HG03039 (cell line): ENCODE data around the gene HSP90AB1.
"Not testable (repeated sequence)": the region's sequence is repeated elsewhere in the genome, so short reads cannot be mapped to it uniquely, and the experiment has no call there.

ENCODE experiments used
- ATAC-seq: cut with Tn5 transposase; IDR thresholded peaks from one replicate; pipeline ENCODE4 v1.9.1; 2021; ENCODE audit warnings: mild to moderate bottlenecking, moderate library complexity; ENCODE audit not compliant: unreplicated experiment

The HSP90AB1 gene

DNA sequence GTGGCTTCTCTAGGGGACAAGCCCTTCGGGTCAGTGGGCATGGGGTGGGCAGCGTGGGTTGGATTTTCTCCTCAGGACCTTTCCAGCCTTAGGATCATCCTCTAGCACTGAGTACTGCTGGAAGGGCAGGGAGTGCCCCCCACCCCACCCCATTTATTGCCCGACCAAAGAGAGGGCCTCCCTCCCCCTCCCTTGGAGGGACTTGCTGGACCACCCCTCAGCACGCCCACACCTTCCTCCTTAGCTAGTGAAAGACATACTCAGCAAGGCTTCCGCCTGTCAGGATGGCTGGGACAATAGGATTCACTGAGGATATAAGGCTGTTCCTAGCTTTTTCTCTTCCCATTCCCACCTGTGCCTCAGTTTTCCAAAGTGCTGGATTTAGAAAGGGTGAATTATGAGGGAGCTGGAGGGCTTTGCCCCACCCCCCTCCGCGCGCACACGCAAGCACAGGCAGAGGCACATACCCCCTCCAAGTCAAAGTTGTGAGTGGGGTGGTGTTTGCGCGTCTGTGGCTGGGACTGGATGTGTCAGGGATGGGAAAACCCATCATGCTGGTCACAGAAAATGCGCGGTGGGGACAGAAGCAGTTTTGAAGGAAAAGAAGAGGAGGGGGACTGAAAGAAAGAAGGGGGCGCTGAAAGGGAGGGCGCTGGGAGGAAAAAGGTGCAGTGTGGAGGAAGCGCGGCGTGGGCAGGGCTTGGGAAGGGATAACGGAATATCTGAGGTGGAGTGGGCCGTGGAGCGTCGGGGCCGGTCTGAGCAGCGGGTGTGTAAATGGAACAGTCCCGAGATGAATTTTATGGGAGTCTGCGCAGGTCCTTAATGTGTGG is 24.2 kb upstream of the HSP90AB1 start:
- ATAC-seq = no peak

DNA sequence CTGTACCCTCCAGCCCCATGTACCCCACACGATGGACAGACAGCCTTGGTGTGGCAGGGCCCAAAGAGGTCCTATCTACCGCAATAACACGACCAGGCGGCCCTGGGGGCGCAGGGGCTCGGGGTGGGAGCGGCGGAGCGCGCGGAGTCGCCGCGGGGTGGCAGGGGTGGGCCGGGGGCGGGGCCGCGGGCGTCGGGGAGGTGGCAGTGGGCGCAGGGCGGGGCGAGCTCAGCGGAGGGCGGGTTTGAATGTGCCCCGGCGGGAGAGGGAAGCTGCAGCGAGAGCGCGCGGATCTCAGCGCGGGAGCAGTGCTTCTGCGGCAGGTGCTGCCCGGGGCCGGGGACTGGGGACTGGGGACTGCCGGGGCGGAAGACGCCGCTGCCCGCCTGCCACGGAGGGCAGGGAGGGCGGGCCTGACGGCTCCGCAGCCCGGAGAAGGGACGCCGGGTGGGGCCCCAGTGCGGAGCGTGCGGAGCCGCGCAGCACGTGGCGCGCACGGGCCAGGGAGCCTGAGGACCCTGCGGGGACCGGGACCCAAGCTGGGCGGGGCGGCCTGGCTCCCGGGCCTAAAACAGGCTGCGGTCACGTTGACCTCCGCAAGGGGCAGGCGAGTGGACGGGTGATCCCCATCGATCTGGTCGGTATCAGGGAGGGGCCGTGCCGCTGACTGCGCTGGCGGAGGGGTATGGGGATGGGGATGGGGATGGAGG is 23.4 kb upstream of the HSP90AB1 start, which contains the start of gene SLC29A1:
Gene SLC29A1 (plus strand): TSS at position 277 of the 710 bp plus-strand sequence. CDS start 3,719 bp downstream, outside the sequence.
- ATAC-seq = no peak

DNA sequence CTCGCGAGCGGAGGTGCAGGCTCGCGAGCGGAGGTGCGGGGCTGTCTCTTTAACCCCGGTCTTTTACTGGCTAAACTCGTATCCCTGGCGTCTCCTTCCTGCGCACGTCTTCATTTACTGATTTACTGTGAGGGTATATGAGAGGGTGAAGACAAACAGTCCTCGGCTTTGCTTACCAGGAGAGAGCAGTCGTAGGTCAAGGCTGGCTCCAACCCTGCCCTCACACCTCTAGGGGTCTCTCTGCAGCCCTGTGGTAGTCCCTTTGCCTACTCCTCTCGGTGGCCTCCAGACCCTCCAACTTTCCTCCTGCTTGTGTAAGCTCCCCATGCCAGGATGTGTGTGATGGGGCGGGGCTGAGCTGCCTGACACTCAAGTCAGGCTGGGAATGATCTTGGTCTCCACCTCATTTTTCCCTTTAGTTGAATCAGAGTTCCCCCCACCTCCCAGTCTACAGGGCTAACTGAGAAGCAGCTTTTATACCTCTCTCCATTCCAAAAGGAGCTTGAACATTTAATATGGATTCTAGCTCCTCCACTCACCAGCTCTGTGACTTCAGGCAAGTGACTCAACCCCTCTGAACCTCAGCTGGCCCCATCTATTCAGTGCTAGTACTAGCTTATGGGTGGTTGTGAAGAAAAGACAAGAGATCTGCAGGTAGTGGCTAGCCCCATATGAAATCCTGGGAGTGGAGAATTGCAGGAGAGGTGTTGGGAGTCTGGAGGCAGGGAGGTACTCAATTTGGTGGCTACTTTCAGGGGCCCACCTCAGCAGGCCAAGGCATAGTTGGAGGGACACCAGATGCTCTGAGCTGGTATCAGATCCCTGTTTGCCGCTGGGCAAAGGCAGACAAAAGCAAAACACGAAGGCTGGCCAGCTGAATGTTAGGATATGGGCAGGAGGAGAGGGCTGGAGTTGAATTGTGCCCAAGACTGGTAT is 22.6 kb upstream of the HSP90AB1 start:
- no peak for ATAC-seq

DNA sequence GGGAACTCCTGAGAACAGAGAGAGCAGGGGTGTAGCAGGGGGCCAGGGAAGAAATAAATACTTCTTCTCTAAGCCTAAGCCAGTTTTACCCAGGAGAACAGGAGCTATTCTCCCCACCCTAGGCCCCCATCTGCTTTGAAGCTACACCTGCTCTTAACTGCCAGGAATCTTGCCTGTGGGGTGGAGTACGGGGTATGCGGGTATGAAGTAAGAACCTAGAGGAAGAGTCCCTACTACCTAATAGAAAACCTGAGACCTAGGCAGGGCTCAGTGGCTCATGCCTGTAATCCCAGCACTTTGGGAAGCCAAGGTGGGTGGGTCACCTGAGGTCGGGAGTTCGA is 22.0 kb upstream of the HSP90AB1 start:
- ATAC-seq = no peak

DNA sequence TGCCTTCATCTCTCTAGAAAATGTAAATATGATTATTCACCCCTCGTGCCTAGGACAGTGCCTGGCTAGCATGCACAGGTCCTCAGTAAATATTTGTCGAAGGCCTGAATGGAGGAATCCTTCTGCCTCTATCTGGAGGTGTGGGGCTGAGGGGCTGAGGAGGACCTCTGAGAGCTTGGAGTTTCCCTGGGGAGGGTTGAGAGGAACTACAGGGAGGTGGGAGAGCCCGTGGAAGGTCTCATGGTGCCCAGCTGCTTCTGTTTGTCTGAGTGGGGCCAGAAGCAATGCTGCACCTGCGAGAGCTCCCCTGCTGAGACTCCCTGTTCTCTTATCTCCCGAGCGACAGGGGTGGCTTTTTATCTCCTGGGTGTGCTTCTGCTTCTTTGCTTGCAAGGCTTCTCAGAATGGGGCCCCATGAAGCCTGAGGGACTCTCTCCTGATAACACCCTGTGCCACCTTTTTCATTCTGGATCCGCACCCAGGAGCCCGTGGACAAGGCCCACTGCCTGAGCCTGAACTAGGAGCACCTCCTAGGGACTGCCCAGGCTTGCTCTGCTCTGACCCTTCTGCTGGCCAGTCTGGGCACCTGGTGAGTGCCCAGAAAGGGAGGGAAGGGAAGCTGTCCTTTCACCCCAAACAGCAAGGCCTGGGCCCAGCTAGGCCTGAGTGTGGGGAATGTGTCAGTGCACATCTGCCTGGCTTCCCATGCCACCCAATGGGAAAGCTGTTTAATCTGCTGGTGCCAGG is 21.1 kb upstream of the HSP90AB1 start:
- no peak for ATAC-seq

DNA sequence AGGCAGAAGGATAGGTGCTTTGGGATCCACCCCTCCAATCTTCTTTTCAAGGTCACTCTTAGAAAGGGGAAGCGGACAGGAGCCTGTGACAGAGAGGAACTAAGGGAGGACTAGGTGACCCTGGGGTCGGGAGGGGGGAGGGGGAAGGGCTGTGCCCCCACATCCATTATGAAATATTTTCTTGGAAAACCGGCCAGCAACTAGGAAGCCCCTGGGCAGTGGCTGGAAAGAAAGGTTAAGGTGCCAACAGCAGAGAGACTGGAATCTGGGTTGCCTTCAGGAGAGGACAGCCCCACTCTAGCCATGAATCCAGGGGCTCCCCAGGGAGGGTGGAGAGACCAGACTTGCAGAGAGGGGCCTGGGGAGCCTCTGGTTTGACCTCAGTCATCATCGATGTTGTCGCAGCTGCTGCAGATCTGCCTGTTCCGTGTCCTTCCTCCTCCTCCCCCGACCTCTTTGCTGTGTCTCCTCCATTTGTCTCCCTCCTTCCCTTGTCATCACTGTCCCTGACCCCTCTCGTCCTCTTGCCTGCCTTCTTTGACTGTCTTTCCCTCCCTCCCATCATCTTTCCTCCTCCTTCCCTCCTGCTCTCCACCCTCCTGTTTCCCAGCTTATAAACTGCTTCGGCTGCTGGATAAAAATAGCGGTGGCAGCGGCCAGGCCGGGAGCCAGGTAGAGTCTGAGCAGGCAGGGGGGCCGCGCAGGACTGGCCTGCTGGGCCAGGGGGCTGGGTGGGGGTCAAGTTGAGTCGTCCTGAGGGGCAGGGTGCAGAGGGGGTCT is 20.3 kb upstream of the HSP90AB1 start:
- ATAC-seq = no peak

DNA sequence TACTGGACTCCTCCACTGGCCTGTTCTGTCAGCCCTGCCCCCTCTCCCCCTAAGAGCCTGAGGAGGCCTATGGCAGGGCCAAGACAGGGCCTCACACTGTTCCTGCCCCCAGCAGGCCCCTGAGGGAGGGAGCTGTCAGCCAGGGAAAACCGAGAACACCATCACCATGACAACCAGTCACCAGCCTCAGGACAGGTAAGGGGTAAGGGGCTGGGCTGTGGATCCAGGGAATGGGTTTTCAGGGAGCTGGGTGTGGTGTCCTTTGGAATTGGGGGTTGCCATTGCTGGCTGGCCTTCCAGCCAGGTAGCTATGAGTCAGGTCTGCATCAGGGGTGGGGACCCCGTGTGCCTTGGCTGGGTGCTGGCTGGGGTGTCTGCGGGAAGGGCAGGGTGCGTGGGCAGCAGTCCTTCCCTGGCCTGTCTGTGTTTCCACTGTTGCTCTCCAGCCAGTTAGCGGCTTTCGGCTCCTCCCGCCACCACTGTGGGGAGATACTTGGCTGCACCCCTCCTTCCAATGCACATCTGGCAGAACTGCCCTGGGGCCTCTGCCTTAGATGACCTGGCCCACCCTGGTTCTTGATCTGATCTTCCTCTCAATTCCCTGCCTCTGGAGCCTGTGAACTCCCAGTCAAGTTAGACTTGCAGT is 19.6 kb upstream of the HSP90AB1 start:
- no peak for ATAC-seq

DNA sequence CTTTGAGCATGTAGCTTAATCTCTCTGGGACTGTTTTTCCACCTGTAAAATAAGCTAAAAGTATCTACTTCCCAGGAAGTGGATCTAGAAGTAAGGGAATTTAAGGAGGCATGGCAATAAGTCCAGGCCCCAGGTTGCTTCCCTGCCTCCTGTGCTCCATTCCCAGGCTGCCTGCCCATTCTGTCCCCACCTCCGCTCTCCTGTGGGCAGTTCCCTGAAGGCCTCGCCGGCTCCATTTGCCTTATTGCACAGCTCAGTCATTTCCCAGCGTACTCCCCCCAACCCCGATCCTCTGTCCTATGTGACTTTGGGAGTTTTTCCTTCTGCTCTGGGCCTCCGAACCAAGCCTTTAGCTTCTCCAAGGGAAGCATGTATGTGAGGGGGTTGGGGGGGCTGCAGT is 18.9 kb upstream of the HSP90AB1 start:
- ATAC-seq = no peak

DNA sequence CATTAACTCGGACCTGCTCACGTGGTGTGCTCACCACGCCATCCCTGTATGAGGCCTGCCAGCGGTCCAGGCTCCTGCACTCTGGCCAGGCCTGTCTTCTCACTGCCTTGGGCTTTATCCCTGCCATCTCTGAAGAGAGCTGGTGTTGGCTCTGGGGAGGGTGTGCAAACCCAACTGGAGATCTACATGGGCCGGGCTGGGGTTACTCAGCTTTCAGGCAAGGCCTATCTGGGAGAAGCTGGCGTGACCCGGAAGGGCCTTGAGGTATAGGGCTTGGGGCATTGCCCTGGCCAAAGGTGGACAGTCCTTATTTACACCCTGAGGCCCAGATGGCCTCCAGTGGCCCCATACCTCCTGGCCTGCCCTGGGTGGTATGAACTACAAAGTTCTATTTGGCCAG is 18.5 kb upstream of the HSP90AB1 start:
- no peak for ATAC-seq

DNA sequence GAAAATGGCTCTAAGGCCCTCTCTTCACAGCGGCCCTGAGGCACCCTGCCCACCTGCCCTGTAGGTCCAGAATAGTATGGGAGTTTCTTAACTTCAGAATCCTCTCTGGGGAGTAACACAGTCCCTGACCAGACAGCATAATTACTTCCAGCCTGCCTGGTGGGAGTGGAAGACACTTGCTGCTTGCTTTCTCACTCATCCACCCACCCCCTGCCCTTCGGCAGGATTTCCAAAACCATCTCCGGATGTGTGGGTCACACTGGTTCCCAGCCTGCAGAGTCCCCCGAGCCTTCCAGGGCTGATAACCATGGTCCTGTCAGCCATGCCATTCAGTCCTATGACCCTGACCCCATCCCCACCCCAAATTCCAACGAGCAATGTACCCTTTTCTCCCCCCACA is 18.1 kb upstream of the HSP90AB1 start:
- ATAC-seq = no peak

DNA sequence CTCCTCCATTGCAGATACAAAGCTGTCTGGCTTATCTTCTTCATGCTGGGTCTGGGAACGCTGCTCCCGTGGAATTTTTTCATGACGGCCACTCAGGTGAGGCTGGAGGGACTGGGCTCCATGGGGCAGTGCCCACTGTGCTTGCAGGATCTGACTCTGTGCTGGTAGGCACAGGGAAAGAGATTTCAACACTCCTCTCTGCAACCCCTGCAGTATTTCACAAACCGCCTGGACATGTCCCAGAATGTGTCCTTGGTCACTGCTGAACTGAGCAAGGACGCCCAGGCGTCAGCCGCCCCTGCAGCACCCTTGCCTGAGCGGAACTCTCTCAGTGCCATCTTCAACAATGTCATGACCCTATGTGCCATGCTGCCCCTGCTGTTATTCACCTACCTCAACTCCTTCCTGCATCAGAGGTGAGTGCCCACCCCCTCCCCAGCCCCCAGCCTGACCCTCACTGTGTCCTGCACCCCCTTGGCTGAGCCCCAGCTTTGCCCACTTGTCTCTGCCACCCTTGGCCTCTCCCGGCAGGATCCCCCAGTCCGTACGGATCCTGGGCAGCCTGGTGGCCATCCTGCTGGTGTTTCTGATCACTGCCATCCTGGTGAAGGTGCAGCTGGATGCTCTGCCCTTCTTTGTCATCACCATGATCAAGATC is 17.4 kb upstream of the HSP90AB1 start:
- ATAC-seq = no peak

DNA sequence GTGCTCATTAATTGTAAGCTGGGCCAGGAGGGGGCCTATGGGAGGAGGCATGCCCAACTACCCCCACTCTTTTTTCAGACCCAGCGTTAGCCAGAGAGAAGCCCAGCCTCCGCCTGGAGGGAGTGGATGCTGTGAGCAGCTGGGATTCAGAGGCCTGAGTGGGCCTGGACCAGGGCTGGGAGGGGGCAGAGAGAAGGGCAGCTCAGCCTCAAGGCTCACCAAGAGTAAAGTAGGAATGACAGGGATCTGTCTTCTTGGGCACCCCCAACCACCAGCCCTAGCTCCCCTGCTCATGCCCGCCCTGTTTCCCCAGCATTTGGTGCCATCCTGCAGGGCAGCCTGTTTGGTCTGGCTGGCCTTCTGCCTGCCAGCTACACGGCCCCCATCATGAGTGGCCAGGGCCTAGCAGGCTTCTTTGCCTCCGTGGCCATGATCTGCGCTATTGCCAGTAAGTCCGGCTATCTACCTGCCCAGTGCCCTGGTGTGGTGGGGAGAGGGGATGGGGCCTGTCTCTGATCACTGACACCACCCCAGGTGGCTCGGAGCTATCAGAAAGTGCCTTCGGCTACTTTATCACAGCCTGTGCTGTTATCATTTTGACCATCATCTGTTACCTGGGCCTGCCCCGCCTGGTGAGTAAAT is 16.7 kb upstream of the HSP90AB1 start:
- ATAC-seq = no peak

DNA sequence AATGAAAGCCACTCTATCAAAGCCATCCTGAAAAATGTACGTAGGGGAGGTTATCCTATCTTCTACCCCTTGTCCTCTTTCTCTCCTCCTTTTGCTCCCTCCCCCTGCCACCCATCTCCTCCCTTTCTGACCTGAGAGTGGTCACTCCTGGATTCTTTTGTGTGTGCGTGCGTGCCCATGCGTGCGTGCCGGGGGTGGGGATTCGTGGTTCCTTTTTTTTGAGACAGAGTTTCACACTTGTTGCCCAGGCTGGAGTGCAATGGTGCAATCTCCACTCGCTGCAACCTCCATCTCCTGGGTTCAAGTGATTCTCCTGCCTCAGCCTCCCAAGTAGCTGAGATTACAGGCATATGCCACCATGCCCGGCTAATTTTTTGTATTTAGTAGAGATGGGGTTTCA is 15.5 kb upstream of the HSP90AB1 start:
- ATAC-seq = not testable (repeated sequence)

DNA sequence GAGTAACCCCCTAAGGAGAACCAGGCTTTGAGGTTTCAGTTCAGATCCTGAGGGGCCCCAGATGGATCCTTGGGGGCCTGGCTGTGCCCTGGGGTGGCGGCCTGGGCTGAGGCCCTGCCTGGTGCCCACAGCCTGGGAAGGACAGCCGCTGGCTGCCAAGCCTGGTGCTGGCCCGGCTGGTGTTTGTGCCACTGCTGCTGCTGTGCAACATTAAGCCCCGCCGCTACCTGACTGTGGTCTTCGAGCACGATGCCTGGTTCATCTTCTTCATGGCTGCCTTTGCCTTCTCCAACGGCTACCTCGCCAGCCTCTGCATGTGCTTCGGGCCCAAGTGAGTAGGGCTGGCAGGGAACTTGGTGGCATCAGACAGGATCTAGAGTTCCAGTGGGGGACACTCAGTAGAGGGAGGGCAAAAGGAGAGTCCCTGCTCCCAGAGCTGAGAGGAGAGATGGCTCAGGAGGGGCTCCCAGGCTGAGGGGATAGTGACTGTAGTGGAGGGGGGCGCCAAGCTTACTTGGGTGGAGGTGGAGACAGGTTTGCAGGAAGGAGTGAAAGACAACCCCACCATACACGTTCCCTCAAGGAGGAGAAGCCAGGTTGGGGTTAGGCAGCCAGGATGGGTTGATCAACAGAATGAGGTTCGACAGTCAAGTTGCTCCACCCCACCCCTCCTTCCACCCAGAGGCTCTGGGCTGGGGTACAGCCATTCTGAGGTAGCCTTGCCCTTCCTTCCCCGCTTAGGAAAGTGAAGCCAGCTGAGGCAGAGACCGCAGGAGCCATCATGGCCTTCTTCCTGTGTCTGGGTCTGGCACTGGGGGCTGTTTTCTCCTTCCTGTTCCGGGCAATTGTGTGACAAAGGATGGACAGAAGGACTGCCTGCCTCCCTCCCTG is 14.0 kb upstream of the HSP90AB1 start:
- no peak for ATAC-seq

DNA sequence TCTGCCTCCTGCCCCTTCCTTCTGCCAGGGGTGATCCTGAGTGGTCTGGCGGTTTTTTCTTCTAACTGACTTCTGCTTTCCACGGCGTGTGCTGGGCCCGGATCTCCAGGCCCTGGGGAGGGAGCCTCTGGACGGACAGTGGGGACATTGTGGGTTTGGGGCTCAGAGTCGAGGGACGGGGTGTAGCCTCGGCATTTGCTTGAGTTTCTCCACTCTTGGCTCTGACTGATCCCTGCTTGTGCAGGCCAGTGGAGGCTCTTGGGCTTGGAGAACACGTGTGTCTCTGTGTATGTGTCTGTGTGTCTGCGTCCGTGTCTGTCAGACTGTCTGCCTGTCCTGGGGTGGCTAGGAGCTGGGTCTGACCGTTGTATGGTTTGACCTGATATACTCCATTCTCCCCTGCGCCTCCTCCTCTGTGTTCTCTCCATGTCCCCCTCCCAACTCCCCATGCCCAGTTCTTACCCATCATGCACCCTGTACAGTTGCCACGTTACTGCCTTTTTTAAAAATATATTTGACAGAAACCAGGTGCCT is 13.3 kb upstream of the HSP90AB1 start:
- no peak for ATAC-seq

DNA sequence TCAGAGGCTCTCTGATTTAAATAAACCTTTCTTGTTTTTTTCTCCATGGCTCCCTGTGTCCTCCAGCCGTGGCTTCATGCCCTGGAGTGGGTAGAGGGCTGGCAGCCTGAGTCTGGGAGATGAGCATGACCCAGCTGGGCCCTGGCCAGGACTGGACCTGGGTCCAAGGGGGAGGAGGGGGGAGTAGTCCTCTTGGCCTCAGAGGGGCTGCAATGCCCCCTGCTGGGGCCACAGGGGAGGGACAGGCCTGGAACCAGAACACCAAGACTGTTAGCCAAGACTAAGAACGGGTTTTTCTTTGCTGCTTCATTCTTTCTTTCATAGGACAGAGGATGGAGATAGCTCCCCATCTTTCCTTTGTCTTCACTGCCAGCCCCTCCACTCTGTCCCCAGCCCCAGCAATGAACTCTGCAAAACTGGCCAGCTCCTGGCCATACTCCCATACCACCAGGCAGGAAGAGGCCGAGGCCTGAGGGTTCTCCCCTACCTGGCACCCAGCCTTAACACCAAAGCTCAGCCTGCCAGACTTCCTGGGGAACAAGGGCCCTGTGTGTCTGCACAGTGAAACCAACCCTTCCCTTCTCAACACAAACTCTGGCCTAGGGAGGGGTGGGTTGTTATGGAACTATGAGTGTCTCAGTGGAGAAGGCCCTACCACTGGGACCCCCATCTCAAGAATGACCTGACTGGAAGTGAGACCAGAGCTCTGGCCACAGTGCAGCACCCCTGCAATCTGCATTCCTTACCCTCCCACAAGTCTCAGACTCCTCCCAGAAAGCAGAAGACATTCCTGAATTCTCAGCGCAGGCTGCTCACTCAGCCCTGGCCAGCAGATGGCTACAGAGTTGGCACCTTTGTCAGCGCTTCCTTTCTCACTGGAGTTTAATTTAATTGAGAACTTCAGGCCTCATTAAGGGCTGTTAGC is 12.5 kb upstream of the HSP90AB1 start:
- ATAC-seq = no peak
